ENCODE results near the gene SCN11A.

DNA sequence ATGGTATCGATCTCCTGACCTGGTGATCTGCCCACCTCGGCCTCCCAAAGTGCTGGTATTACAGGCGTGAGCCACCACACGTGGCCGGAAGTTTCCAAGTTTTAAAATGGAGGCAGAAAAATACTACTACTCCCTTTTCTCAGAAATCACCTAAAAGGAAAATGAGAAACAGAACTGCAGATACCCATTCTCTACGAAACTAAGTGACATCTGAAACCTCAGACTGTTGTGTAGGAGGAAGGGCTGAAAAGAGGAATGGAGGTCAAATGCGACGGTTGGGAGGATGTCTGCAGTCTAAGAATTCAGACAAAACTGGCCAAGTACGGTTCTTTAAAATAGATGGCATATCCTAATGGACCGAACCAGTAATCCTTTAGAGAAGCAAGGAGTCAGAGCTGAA is 24.2 kb upstream of the SCN11A start:
- TF ChIP-seq, protein P1, sequence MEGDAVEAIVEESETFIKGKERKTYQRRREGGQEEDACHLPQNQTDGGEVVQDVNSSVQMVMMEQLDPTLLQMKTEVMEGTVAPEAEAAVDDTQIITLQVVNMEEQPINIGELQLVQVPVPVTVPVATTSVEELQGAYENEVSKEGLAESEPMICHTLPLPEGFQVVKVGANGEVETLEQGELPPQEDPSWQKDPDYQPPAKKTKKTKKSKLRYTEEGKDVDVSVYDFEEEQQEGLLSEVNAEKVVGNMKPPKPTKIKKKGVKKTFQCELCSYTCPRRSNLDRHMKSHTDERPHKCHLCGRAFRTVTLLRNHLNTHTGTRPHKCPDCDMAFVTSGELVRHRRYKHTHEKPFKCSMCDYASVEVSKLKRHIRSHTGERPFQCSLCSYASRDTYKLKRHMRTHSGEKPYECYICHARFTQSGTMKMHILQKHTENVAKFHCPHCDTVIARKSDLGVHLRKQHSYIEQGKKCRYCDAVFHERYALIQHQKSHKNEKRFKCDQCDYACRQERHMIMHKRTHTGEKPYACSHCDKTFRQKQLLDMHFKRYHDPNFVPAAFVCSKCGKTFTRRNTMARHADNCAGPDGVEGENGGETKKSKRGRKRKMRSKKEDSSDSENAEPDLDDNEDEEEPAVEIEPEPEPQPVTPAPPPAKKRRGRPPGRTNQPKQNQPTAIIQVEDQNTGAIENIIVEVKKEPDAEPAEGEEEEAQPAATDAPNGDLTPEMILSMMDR (IDR thresholded peaks at IDR 0.05) = no peak
- no peak for TF ChIP-seq POLR2A (IDR thresholded peaks at IDR 0.05)
- TF ChIP-seq POLR2AphosphoS5 (IDR thresholded peaks at IDR 0.05) = no peak
- TF ChIP-seq EP300 (IDR thresholded peaks at IDR 0.05) = no peak

All from sigmoid colon (tissue), 4 donors.